K562 (cell line): ENCODE measurements around the gene KAZN. TPM values are rescaled to one million over a fixed set of nuclear protein-coding genes. Genes with fewer than 3 reads are reported as not detected.

ENCODE experiments used
- CBX5 ChIP-seq: IDR thresholded peaks from 2 replicates; pipeline ENCODE4 v1.6.1; 2014; ENCODE audit warnings: low read depth, borderline replicate concordance
- CHD2 ChIP-seq: IDR thresholded peaks from 2 replicates; pipeline ENCODE4 v1.6.1; 2011; ENCODE audit warnings: low read depth, low read length
- HDAC8 ChIP-seq: fragments of 450-650 bp; IDR thresholded peaks from 2 replicates; pipeline ENCODE4 v1.6.1; 2016; ENCODE audit warnings: mild to moderate bottlenecking, missing genetic modification characterization, moderate library complexity, missing compliant biosample characterization
- KDM2B ChIP-seq: fragments of 250-450 bp; sonication (Bioruptor Pico); IDR thresholded peaks from 2 replicates; pipeline ENCODE4 v1.8.0; 2021; ENCODE audit warnings: mild to moderate bottlenecking, moderate library complexity
- PHTF2 ChIP-seq: fragments of 250-450 bp; sonication (Bioruptor Pico); IDR thresholded peaks from 2 replicates; pipeline ENCODE4 v1.5.0; 2021; ENCODE audit warnings: mild to moderate bottlenecking
- PTTG1 ChIP-seq: fragments of 450-650 bp; IDR thresholded peaks from 2 replicates; pipeline ENCODE4 v1.6.1; 2016; ENCODE audit warnings: low read depth, mild to moderate bottlenecking, missing genetic modification characterization, missing compliant biosample characterization
- RBM34 ChIP-seq: fragments of 200-400 bp; formaldehyde crosslinking; IDR thresholded peaks from 2 replicates; pipeline ENCODE4 v1.6.1; 2018; ENCODE audit warnings: low read length, borderline replicate concordance; ENCODE audit not compliant: insufficient read depth
- RFX1 ChIP-seq: fragments of 450-650 bp; IDR thresholded peaks from 2 replicates; pipeline ENCODE4 v1.6.1; 2016; ENCODE audit warnings: mild to moderate bottlenecking, moderate library complexity
- SREBF2 ChIP-seq: sonication (generic); formaldehyde crosslinking; IDR thresholded peaks from 2 replicates; pipeline ENCODE4 v1.4.0; 2020; ENCODE audit warnings: mild to moderate bottlenecking, missing genetic modification reagents
- SRSF9 ChIP-seq: fragments of 200-400 bp; formaldehyde crosslinking; IDR thresholded peaks from 2 replicates; pipeline ENCODE4 v1.6.1; 2017; ENCODE audit warnings: low read depth, low read length, borderline replicate concordance
- TAL1 ChIP-seq: fragments of 450-650 bp; IDR thresholded peaks from 2 replicates; pipeline ENCODE4 v1.6.1; 2016; ENCODE audit warnings: mild to moderate bottlenecking
- ZNF197 ChIP-seq: fragments of 200-800 bp; sonication (Bioruptor generic); IDR thresholded peaks from 2 replicates; pipeline ENCODE4 v1.6.1; 2016; ENCODE audit warnings: low read depth, missing genetic modification characterization, missing compliant biosample characterization
- ZNF589 ChIP-seq: fragments of 200-800 bp; sonication (Bioruptor generic); IDR thresholded peaks from 2 replicates; pipeline ENCODE4 v1.6.1; 2016; ENCODE audit warnings: low read depth, missing genetic modification characterization, missing compliant biosample characterization
- polyA plus RNA-seq, 8 experiments: library from polyadenylated mRNA; depleted of rRNA in 4 of 8; stranded (reverse) in 5 of 8; unstranded in 3 of 8; fragments of >200 nt; fragmentation: Nextera tagmentation in 2 of 8; fragmentation: Illumina TruSeq in 1 of 8; extraction: Ambion mirVana in 2 of 8; extraction: Trizol in 1 of 8; gene quantifications; 2 replicates each; pipeline versions ENCODE4 v1.2.1 to v1.2.3, GENCODE V29; 2011 to 2014; ENCODE audit warnings: inconsistent platforms in 1 of 8, missing spikeins in 1 of 8
- total RNA-seq, 7 experiments: library from RNA; depleted of rRNA in 6 of 7; stranded (reverse); fragments of >200 nt in 6 of 7; fragmentation: Illumina TruSeq in 2 of 7; extraction: Trizol in 2 of 7; gene quantifications; 2 replicates each; pipeline versions ENCODE4 v1.2.1 to v1.2.3, GENCODE V29; 2011 to 2021; ENCODE audit warnings: low replicate concordance in 1 of 7
- TF ChIP-seq, protein P1 (sequence below): sonication (generic); formaldehyde crosslinking; IDR thresholded peaks from 2 replicates; pipeline ENCODE4 v1.8.0; 2023; ENCODE audit warnings: missing genetic modification reagents, mild to moderate bottlenecking, borderline replicate concordance
- TF ChIP-seq, protein P2 (sequence below): fragments of 250-450 bp; sonication (Bioruptor Pico); IDR thresholded peaks from 2 replicates; pipeline ENCODE4 v1.4.0; 2020; ENCODE audit warnings: mild to moderate bottlenecking
- TF ChIP-seq, protein P3 (sequence below): fragments of 450-650 bp; IDR thresholded peaks from 2 replicates; pipeline ENCODE4 v1.6.1; 2016; ENCODE audit warnings: borderline replicate concordance

KAZN gene
- total and polyA plus RNA-seq, 9 of the 15 experiments (the other 6 are each of a cell fraction or from before 2014, with no cell fraction given) = 2.1 to 21.6 (median 5.4) TPM

DNA sequence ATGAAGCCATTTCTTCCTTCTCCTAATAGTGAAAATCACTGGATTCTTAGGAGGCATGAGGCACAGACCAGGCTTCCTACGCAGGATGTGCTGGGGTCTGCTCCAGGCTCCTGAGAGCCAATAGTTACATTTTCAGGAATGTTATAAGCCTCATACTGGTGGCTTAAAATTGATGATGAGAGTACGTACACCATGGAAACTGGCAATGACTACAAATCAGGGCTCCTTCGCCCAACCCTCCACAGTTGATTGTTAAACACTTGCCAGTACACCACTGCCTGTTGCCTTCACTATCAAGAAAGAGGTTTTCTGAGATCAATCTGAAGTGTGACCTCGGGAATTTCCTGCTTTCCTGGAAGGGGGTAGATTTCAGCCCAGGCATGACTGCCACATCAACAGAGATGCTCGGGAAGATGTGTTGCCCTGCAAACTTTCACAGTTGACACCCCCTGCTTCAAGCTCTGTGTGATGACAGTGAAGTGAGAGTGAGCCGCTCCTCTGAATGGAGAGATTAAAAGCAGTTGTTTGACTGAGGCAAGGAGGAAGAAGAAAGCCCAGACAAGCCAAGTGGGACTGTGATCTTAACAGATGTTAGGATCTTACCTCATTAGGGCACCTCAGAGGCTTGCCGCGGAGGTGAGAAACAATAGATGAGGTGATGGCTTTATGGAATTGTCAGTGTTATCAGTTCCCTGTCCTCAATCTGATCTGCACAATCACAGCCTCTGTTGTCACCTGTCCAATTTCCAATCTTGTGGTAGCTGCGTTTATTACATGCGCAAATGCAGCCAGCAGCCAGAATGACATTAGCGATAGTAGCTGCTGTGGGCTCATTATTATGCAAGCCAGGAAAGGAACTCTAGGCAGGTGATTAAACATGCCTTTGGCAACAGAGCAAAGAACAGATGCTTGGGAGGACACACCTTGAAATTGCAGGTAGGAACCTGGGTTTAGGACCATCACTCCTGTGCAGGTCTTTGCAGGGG, 277.3 kb downstream of the KAZN start (continued):
- TF ChIP-seq, protein P1, sequence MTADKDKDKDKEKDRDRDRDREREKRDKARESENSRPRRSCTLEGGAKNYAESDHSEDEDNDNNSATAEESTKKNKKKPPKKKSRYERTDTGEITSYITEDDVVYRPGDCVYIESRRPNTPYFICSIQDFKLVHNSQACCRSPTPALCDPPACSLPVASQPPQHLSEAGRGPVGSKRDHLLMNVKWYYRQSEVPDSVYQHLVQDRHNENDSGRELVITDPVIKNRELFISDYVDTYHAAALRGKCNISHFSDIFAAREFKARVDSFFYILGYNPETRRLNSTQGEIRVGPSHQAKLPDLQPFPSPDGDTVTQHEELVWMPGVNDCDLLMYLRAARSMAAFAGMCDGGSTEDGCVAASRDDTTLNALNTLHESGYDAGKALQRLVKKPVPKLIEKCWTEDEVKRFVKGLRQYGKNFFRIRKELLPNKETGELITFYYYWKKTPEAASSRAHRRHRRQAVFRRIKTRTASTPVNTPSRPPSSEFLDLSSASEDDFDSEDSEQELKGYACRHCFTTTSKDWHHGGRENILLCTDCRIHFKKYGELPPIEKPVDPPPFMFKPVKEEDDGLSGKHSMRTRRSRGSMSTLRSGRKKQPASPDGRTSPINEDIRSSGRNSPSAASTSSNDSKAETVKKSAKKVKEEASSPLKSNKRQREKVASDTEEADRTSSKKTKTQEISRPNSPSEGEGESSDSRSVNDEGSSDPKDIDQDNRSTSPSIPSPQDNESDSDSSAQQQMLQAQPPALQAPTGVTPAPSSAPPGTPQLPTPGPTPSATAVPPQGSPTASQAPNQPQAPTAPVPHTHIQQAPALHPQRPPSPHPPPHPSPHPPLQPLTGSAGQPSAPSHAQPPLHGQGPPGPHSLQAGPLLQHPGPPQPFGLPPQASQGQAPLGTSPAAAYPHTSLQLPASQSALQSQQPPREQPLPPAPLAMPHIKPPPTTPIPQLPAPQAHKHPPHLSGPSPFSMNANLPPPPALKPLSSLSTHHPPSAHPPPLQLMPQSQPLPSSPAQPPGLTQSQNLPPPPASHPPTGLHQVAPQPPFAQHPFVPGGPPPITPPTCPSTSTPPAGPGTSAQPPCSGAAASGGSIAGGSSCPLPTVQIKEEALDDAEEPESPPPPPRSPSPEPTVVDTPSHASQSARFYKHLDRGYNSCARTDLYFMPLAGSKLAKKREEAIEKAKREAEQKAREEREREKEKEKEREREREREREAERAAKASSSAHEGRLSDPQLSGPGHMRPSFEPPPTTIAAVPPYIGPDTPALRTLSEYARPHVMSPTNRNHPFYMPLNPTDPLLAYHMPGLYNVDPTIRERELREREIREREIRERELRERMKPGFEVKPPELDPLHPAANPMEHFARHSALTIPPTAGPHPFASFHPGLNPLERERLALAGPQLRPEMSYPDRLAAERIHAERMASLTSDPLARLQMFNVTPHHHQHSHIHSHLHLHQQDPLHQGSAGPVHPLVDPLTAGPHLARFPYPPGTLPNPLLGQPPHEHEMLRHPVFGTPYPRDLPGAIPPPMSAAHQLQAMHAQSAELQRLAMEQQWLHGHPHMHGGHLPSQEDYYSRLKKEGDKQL (CRISPR knock-in tag) = no peak
- TF ChIP-seq CBX5 (no peak), ZNF589 (CRISPR knock-in tag) (no peak), HDAC8 (no peak), CHD2 (no peak), RFX1 (no peak), TAL1 (no peak), SREBF2 (no peak), PTTG1 (tag) (no peak), RBM34 (no peak), SRSF9 (no peak), ZNF197 (no peak), PHTF2 (CRISPR knock-in tag) (no peak), KDM2B (CRISPR knock-in tag) (no peak)
- TF ChIP-seq, protein P2, sequence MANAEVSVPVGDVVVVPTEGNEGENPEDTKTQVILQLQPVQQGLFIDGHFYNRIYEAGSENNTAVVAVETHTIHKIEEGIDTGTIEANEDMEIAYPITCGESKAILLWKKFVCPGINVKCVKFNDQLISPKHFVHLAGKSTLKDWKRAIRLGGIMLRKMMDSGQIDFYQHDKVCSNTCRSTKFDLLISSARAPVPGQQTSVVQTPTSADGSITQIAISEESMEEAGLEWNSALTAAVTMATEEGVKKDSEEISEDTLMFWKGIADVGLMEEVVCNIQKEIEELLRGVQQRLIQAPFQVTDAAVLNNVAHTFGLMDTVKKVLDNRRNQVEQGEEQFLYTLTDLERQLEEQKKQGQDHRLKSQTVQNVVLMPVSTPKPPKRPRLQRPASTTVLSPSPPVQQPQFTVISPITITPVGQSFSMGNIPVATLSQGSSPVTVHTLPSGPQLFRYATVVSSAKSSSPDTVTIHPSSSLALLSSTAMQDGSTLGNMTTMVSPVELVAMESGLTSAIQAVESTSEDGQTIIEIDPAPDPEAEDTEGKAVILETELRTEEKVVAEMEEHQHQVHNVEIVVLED = no peak
- TF ChIP-seq, protein P3, sequence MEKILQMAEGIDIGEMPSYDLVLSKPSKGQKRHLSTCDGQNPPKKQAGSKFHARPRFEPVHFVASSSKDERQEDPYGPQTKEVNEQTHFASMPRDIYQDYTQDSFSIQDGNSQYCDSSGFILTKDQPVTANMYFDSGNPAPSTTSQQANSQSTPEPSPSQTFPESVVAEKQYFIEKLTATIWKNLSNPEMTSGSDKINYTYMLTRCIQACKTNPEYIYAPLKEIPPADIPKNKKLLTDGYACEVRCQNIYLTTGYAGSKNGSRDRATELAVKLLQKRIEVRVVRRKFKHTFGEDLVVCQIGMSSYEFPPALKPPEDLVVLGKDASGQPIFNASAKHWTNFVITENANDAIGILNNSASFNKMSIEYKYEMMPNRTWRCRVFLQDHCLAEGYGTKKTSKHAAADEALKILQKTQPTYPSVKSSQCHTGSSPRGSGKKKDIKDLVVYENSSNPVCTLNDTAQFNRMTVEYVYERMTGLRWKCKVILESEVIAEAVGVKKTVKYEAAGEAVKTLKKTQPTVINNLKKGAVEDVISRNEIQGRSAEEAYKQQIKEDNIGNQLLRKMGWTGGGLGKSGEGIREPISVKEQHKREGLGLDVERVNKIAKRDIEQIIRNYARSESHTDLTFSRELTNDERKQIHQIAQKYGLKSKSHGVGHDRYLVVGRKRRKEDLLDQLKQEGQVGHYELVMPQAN = no peak
